VCaP (cell line): Measurements from ENCODE around the gene OR6C2.

Experiments
- H3K27ac ChIP-seq: fragments of 450-650 bp; 2 replicates; pipeline ENCODE4 v1.5.1; 2017
- CTCF ChIP-seq: fragments of 450-650 bp; conservative IDR thresholded peaks from 2 replicates; pipeline ENCODE4 v1.5.1; 2017; ENCODE audit warnings: mild to moderate bottlenecking, moderate library complexity

The OR6C2 gene

DNA sequence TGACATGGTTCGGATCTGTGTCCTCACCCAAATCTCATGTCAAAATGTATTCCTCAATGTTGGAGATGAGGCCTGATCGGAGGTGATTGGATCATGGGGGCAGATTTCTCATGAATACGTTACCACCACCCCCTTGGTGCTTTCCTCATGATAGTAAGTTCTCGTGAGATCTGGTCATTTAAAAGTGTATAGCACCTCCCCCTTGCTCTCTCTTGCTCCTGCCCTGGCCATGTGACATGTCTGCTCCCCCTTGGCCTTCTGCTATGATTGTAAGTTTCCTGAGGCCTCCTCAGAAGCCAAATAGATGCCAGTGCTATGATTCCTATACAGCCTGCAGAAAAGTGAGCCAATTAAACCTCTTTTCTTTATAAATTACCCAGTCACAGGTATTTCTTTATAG is 55.4 kb downstream of the OR6C2 start:
- TF ChIP-seq CTCF: no peak
- no peak overlapping the region for H3K27ac ChIP-seq

DNA sequence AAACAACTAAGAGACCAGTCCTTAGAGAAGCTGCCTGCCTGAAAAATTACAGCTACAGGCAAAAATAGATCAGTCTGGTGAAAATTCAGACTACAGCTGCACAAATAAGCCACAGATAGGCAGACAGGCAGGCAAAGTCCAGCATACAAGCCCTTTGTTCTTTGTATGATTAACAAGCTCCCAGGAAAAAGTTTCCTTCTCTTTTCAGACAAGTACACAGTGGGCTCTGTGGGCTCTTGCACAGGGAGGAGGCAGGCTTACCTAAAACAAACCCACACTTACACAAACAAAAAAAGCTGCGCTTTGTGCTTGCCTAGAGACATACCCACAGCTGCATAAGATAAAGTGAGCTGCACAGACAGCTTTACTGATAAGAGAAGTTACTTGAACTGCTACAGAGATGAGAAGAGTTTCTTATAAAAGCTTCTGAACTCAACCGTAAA is 56.0 kb downstream of the OR6C2 start:
- no peak for TF ChIP-seq CTCF

GRCh38 chr12:55501601-55502000 is 57.7 kb downstream of the OR6C2 start:
- H3K27ac ChIP-seq: no peak overlapping the region
- TF ChIP-seq CTCF: no peak

More for the DNA sequence above, 56.0 kb downstream of the OR6C2 start:
- no peak overlapping the region for H3K27ac ChIP-seq
